ENCODE data around the gene ADAM8.
"Not testable (repeated sequence)": the region's sequence is repeated elsewhere in the genome, so short reads cannot be mapped to it uniquely, and the experiment has no call there.

ADAM8 gene

GRCh38 chr10:133266056-133266795 is 10.4 kb downstream of the ADAM8 start:
- no peak for DNase-seq

DNA sequence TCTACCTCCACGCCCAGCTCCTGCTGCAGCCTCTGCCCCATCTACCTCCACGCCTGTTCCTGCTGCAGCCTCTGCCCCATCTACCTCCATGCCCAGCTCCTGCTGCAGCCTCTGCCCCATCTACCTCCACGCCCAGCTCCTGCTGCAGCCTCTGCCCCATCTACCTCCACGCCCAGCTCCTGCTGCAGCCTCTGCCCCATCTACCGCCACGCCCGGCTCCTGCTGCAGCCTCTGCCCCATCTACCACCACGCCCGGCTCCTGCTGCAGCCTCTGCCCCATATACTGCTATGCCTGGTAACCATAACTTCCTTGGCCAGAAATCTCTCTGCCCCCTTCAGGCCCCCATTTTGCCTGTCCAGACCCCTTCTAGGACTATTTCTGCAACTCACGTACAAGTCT is 11.6 kb downstream of the ADAM8 start:
- DNase-seq: not testable (repeated sequence)

- no peak for DNase-seq
These were observed 12.2 kb downstream of the ADAM8 start for GRCh38 chr10:133264461-133264860.

GRCh38 chr10:133263674-133264073 is 13.0 kb downstream of the ADAM8 start:
- no peak for DNase-seq

GRCh38 chr10:133262696-133263095 is 14.0 kb downstream of the ADAM8 start:
- no peak for DNase-seq

- DNase-seq: peak; percentile 35
These were observed 14.8 kb downstream of the ADAM8 start for GRCh38 chr10:133261726-133262325.

DNA sequence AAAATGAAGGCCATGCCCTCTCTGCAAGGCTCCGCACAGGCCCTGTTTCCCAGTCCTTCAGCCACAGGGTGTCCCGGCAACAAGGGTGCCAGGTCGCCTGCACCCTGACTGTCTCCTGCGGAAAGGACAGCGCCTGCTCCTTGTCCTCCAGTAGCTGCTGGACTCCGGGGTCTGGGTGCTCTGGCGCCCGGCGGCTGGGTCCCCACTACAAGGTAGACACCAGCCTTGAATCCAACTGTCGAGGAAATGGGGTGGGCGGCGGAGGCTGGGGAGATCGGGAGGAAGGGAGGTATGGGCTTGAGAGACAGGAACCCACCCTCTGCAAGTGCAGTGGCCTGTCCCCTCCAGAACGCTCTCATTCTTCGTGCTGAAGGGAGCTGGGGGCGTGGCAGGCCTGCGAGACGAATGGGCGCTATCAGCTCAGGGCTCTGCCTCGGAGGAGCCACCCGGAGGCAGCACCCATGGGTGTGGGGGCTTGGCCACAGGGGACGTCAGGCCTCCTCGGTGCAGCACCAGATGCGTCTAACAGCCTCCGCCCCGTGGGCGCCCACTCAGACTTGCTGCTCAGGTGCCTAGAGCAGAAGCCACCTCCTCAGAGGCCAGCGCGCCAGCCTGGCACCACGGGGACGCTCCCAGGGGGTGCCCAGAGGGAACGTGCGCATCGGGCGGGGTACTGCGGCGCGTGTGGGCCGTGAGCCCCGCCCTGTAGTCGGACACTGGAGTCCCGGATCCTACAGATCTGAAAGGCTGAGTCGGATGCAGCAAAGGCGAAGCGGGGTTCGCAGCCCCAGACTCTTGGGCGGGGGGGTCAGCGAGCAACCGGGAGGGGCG is 15.6 kb downstream of the ADAM8 start:
- no peak for DNase-seq

DNA sequence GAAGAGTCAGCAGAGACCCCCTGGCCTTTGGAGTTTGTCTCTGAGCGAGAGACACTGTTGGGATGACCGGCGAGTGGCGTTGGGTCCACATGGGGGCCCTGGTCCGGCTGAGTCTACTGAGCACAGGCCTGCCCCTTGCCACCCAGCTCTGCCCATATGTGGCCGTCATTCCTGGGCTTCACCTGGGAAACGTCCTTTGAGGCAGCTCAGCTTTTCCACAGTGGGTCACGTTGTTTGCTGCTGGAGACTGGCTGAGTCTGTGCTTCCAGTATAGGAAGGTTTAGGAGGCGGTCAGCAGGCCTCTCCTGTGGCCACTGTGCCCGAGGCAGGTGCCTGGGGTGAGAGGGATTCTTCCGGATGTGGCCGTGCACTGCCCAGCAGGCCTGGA is 17.1 kb downstream of the ADAM8 start:
- no peak for DNase-seq

GRCh38 chr10:133258818-133259601 is 17.7 kb downstream of the ADAM8 start:
- DNase-seq: no peak

DNA sequence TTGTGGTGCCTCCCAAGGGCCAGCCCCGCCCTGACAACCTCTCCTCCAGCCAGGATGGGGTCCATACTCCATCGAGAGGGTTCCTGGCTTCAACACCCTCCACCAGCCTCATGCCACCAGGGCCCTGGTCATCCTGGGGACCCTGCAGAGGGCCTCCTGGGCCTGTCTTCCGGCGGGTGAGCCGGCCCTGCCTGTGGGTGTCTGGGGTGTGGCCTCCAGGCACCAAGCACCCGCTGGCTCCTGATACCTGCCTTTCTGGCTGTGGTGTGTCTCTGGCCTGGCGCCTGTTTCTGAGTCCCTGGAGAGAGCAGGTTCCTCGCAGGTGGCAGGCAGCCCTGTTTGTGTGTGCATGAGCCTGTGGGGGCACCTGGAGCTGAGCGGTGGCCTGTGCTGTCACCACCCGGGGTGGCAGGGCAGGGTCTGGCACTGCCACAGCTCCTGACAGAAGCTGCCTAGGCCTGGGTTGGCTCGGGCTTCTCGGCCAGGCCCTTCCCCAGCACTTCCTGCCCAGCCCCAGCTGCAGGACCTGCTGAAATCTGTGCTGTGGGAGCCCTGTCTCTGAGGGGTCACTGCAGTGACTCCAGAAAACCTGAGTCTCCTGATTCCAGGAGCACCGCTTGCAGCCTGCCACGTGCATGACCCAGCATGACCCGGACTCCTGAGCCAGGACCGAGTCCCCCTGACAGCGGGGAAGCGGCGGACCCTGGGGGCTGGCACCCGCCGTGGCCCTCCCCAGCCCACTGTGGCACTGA is 18.4 kb downstream of the ADAM8 start:
- DNase-seq: no peak

DNA sequence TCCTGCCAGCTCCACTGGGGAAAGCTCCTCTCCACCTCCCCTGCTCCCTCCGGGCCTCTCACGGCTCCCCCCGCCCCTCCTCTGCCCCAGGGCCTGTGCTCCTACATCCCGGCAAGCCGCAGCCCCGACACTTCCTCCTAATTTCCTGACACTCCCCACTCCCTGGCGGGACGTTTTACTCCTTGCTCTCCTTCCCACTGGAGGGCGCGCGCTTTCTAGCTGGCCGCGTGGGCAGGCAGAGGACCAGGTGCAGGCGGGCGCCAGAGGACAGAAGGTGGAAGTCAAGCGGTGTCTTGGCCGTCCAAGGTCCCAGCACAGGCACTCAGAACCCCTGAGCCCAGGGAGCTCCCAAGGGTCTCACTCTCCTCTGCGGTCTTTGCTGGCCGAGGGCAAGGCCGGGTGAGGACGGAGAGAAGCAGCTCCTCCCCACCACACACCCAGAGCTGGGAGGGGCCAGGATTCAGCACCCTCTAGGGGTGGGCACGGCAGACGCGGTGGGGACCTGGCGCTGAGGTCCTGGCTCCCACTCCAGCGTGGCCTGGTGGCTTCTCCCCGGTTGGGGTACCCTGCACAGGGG is 19.1 kb downstream of the ADAM8 start:
- no peak for DNase-seq

DNA sequence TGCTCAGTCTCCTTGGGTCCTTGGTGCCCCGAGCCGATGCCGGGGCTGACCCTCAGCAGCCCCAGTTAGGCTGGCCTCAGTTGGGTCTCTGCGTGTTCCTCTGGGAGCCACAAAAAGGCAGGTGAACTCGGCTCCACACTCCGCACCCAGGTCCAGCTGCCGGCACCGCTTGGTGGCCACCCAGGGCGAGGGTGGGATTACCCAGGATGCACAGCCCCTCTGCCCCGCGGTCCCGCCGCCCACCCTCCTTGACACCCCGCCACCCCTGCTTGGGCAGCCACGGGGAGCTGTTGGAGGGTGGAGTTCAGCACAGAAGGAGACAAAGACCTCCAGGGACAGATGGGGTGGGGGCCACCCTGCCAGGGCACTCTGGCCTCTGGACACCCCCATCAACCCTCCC is 21.3 kb downstream of the ADAM8 start:
- no peak for DNase-seq

DNA sequence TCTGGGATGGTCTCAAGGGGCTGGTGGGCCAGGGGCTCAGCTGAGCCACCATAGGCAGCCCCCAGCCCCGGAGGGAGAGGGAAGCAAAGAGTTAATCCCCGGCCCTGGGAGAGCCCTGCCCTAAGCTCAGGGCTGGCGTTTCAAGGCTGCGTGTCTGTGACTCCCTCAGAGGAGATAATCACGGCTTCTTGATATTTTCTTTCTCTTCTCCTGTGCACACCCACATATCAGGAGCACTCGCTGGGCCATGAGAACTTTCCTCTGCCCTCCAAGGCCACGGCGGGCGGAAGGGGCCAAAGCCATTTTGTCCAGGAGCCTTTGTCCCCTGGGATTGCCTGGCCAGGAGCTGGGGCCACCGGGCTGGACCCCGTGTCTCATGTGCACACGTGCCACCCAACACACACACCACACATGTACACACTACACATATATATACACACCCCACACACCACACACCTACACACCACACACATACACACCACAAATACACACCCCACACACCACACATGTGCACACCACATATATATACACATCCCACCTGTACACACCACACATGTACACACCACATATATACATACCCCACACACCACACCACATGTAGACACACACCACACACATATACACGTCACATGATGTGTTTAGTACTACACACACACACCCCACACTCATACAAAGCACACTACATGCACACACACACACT is 22.1 kb downstream of the ADAM8 start:
- no peak for DNase-seq

GRCh38 chr10:133253361-133253955 is 23.2 kb downstream of the ADAM8 start:
- no peak for DNase-seq

DNA sequence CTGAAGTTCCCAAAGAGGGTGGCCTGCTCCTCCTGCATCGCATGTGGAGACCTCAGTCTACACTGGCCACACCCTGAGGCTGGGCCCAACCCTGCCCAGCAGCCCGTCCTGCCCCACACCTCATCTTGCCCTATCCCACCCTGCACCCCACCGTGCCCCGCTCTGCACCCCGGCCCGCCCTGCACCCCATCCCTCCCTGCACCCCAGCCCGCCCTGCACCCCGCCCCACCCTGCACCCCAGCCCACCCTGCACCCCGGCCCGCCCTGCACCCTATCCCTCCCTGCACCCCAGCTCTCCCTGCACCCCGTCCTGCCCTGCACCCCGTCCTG is 24.5 kb downstream of the ADAM8 start:
- no peak for DNase-seq

DNA sequence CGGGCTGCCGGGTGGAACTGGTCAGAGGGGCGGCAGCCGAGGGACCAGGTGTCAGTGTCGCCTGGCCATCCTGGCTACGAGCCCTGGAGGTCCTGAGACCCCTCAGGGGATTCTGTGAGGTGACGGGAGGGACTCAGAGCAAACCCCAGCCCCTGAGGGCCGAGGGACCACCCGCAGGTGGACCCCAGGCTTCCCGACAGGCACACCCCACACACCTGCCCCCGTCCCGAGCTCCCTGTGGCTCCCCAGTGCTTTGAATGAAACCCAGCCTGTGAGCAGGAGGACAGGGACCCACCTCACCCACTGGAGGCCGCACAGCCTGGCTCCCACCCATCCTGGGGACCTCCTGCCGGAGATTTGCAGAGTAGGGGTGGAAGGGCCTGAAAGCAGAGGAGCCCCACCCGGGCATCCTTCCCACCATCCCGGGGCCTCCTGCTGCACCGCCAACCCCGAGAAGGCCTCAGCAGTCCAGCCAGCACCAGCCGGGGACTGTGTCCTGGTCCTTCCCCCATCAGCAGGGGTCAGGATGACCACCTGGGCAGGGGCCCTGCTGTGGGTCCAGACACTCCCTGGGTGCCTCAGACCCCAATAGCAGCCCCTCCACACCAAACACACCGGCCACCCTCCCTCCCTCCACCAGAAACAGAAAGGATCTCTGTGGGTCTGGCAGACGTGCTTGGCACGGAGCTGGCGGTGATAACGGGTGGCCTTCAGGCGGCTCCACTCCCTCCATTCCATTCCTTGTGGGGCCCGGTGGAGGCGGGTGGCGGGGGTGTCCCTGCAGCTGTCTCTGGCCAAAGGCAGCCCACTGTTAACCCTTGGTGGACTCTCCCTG is 25.1 kb downstream of the ADAM8 start:
- no peak for DNase-seq

DNA sequence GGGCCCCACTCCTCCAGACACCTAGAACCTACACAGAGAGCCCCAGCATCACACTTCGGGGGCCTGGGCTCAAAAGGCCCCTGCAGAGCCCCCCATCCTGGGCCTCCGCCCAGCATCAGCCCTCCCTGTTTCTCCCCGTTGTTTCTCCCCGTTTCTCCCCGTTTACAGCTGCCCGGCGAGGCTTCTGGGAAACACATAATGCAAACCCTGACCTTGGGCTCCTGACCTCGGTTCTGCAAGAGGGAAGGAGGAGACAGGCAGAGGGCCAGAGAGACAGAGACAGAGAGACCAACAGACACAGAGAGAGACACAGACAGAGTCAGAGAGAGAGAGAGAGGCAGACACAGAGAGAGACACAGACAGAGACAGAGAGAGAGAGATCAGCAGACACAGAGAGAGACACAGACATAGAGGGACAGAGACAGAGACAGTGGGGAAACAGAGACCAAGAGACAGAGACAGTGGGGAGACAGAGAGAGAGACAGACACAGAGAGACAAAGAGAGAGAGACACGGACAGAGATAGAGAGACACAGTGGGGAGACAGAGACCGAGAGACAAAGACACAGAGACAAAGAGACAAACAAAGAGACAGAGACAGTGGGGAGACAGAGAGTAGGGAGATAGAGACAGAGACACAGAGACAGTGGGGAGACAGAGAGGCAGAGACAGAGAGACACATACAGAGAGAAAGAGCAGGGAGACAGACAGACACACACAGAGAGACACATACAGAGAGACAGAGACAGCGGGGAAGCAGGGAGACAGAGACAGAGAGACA is 26.5 kb downstream of the ADAM8 start:
- no peak for DNase-seq

DNA sequence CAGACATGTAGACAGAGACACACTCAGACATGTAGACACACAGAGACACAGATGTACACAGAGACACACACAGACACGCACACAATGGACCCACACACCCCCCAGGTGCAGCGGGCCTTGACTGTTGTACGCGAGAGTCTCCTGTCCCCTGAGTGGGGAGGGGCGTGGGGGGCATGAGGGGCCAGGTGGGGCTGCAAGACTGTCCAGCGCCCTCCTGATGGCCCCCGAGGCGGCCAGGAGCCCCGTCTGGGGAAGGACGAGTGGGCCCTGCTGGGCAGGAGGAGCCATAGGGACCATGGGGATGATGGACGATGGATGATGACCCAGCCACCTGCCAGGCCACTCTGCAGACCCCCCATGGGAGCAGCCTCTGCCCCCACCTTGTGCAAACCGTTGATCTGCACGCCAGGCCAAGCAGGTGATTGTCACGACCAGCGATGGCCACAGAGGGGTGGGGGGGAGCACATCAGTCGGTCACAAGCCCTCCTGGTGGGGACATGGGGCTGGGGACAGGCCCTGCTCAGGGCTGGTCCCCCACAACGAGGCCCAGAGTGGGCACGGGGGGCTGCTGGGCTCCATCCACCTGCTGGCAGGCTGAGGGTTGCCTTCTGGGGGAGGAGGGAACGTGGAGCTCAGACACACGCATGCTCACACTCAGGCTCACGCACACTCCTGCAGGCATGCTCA is 27.4 kb downstream of the ADAM8 start:
- DNase-seq: no peak

DNA sequence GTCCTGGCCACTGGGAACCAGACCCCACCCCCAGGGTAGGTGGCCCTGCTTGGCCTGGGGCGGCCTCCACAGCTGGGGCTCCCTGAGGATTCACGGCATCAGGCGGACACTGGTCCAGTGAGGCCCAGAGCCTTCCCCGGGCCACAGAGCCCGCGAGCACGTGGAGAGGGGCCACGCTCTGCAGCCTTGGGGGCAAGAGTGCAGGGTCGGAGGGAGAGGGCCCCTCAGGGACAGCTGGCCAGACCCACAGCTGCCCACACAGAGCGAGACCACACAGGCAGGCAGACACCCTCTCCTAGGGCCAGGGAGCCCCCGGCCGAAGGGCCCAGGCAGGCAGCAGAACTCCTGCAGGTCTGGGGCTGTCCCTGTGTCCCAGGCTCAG is 28.3 kb downstream of the ADAM8 start:
- no peak for DNase-seq
